DLD1 (cell line): ENCODE results near the gene USP5.

Experiments
- in situ Hi-C: cut with HindIII; loops from 2 replicates; pipeline ENCODE4 v1.10.0; 2017; ENCODE audit warnings: low sequenced_read_pairs

Gene USP5, protein sequence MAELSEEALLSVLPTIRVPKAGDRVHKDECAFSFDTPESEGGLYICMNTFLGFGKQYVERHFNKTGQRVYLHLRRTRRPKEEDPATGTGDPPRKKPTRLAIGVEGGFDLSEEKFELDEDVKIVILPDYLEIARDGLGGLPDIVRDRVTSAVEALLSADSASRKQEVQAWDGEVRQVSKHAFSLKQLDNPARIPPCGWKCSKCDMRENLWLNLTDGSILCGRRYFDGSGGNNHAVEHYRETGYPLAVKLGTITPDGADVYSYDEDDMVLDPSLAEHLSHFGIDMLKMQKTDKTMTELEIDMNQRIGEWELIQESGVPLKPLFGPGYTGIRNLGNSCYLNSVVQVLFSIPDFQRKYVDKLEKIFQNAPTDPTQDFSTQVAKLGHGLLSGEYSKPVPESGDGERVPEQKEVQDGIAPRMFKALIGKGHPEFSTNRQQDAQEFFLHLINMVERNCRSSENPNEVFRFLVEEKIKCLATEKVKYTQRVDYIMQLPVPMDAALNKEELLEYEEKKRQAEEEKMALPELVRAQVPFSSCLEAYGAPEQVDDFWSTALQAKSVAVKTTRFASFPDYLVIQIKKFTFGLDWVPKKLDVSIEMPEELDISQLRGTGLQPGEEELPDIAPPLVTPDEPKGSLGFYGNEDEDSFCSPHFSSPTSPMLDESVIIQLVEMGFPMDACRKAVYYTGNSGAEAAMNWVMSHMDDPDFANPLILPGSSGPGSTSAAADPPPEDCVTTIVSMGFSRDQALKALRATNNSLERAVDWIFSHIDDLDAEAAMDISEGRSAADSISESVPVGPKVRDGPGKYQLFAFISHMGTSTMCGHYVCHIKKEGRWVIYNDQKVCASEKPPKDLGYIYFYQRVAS

DNA sequence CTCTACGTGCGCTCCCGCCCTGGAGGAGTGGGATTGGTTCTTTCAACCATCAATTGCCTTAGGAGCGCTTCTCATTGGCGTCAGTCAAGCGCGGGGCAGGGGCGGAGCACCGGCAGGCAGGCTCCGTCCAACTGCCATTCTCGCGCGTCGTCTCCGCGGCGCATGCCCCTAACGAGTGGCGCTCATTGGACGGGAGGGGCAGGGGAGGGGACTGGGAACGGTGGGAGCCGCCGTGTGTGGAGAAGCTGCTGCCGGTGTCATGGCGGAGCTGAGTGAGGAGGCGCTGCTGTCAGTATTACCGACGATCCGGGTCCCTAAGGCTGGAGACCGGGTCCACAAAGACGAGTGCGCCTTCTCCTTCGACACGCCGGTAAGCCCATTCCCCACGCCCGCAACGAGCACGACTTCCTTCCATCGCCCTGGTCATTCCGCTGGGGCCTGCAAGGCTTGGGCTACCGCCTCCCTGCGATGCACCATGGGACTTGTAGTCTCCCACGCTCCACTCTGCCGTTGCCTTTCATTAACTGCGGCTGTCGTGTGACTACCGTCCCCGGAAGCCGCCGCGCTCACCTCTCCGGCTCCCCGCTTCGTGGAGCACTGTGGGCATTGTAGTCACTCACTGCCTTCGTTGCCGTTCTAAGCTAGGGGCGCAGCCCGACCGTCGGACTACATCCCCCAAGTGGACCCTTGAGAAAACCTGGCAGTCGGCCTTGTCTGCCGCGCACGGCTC is at the start of gene USP5:
USP5 (plus strand) TSS at position 230 of the 730 bp plus-strand sequence; CDS start at position 260, 30 bp downstream.
- in situ Hi-C loops = no loop called here

DNA sequence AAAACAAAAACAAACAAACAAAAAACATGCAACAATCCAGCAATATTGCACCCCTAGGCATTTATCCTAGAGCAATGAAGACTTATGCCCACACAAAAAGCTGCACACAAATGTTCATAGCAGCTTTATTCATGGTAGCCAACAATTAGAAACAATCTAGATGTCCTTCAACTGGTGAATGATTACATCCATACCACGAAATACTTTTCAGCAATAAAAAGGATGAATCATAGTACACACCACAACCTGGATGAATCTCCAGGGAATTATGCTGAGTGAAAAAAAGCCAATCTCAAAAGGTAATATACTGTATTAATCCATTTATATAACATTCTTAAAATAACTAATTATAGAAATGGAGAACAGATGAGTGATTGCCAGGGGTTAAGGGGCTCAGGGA is 44.8 kb upstream of the USP5 start:
- in situ Hi-C loops = no loop called here

DNA sequence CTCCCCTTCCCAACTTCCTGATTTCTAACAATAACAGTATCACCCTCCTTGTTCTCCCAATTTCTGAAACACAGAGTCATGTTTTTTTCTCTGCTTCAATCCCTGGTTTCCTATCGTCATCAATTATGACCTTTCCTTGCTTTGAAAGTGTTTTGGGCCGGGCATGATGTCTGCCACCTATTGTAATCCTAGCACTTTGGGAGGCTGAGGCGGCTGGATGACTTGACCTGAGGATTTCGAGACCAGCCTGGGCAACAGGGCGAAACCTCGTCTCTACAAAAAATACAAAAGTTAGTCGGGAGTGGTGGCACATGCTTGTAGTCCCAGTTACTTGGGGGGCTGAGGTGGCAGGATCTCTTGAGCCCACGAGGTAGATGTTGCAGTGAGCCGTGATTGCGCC is 42.9 kb upstream of the USP5 start:
- in situ Hi-C loops = no loop called here

DNA sequence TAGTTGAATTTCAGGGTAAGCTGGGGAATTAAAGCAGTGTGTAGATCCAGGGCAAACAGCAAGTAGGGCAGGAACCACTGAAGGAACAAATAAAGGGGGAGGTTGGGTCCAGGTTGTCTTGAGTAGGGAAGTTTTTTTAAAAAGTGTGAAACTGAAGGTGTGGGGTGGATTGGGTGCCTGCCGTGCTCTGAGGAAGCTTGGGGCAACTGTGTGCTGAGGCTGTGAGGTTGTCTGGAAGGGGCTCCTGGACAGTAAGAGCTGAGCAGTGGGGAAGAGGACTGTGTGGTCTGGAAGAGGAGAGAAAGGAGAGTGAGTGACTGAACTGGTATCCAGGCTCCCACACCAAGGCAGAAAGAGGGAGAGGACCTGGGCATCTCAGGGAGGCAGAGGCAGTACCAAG is 41.2 kb upstream of the USP5 start:
- in situ Hi-C loops = no loop called here

DNA sequence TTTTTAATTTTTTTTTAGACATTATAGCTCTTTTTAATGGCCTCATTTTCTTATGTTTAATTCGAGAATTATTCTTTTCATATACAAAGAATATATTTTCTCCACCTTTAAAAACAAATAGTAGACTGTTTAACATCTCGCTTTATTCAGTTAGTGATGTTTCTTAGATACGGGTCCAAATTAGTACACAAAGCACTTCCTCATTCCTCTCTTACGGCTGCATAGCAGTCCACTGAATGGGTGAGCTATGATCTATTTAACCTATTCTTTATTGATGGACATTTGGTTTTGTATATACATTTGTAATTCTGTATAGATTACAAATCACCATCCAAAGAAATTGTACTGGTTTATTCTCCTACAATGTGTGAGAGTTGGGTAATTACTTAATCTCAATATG is 38.6 kb upstream of the USP5 start:
- in situ Hi-C loops = no loop called here

DNA sequence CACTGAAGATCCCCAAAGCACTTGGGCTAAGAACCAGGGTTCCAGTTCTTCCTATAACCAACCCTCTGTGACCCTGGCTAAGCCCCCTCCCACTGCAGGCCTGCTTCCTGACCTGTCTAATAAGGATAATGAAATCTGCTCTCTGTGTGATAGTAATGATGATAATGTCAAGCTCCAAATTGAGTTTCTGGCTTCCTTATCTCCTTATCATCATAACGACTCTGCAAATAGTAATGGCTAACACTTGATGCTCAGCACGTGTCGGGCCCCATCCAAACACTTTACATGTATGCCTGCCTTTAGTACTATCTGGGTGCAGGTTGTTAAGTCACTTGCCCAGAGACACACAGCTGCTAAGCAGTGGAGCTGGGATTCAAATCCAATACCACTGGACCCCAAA is 35.4 kb upstream of the USP5 start:
- in situ Hi-C loops = no loop called here

DNA sequence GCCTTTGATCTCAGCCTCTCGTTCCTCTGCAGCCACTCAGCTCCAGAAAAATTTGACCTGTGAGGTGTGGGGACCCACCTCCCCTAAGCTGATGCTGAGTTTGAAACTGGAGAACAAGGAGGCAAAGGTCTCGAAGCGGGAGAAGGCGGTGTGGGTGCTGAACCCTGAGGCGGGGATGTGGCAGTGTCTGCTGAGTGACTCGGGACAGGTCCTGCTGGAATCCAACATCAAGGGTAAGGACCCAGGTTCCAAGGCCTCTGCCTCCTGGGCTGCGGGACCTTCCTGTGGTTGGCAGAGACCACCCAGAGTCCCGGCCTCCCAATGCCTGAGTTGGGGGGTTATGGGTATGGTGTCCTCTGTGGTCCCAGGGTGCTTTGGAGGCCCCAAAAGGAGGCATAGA is 34.9 kb upstream of the USP5 start:
- in situ Hi-C loops = no loop called here

DNA sequence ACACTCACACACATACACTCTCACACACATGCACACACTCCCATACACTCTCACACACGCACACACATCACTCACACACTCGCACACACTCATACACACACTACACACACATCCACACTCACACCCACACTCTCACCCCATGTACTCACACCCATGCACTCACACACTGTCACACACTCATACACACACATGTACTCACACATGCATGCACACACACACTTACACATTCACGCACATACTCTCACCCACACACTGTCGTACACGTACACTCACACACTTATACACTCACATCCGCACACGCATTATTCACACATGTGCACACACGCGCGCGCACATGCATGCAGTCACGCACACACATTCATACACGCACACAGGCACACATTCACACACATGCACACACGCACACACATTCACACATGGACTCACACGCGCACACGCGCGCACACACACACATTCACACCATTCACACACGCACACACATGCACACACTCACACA is 34.2 kb upstream of the USP5 start:
- in situ Hi-C loops = no loop called here

DNA sequence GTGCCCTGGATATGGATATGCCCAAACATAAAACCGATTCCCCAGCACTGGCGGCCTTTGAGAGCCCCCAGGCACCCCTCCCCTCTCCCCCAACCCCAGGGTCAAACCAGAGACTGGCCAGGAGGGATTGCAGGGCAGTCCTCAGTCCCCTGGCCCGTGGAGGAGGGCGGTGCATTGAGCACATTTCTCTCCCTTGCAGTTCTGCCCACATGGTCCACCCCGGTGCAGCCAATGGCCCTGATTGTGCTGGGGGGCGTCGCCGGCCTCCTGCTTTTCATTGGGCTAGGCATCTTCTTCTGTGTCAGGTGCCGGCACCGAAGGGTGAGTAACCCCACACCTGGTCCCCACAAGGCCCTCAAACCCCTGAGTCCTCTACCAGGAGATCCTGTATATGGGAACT is 33.7 kb upstream of the USP5 start:
- in situ Hi-C loops = no loop called here

DNA sequence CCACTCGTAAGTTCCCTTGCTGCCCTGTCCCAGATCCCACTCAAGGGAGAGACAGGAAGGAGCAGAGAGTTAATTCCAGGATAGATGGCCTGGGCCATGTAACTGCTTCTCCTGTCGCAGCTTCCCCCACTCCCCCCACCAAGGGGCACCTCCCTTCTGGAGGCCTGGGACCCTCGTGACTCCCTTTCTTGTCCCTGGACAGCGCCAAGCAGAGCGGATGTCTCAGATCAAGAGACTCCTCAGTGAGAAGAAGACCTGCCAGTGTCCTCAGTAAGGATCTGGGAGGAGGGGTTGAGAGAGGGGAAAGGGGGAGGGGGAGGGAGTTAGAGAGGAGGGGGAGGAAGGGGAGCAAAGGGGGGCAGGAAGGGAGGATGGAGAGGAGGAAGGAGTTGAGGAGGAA is 33.3 kb upstream of the USP5 start:
- in situ Hi-C loops = no loop called here

DNA sequence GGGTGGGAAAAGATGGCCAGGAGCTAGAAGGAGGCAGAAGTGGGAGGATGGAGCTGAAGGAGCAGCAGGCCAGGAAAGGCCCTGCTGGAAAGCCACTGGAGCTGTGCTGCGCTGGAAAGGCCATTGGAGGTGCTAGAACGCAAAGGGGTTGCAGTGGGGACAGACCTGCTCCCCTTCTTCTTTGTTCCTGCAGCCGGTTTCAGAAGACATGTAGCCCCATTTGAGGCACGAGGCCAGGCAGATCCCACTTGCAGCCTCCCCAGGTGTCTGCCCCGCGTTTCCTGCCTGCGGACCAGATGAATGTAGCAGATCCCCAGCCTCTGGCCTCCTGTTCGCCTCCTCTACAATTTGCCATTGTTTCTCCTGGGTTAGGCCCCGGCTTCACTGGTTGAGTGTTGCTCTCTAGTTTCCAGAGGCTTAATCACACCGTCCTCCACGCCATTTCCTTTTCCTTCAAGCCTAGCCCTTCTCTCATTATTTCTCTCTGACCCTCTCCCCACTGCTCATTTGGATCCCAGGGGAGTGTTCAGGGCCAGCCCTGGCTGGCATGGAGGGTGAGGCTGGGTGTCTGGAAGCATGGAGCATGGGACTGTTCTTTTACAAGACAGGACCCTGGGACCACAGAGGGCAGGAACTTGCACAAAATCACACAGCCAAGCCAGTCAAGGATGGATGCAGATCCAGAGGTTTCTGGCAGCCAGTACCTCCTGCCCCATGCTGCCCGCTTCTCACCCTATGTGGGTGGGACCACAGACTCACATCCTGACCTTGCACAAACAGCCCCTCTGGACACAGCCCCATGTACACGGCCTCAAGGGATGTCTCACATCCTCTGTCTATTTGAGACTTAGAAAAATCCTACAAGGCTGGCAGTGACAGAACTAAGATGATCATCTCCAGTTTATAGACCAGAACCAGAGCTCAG is 32.6 kb upstream of the USP5 start:
- in situ Hi-C loops = no loop called here

DNA sequence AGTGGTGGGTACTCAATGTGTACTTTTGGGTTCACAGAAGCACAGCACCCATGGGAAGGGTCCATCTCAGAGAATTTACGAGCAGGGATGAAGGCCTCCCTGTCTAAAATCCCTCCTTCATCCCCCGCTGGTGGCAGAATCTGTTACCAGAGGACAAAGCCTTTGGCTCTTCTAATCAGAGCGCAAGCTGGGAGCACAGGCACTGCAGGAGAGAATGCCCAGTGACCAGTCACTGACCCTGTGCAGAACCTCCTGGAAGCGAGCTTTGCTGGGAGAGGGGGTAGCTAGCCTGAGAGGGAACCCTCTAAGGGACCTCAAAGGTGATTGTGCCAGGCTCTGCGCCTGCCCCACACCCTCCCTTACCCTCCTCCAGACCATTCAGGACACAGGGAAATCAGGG is 31.8 kb upstream of the USP5 start:
- in situ Hi-C loops = no loop called here

DNA sequence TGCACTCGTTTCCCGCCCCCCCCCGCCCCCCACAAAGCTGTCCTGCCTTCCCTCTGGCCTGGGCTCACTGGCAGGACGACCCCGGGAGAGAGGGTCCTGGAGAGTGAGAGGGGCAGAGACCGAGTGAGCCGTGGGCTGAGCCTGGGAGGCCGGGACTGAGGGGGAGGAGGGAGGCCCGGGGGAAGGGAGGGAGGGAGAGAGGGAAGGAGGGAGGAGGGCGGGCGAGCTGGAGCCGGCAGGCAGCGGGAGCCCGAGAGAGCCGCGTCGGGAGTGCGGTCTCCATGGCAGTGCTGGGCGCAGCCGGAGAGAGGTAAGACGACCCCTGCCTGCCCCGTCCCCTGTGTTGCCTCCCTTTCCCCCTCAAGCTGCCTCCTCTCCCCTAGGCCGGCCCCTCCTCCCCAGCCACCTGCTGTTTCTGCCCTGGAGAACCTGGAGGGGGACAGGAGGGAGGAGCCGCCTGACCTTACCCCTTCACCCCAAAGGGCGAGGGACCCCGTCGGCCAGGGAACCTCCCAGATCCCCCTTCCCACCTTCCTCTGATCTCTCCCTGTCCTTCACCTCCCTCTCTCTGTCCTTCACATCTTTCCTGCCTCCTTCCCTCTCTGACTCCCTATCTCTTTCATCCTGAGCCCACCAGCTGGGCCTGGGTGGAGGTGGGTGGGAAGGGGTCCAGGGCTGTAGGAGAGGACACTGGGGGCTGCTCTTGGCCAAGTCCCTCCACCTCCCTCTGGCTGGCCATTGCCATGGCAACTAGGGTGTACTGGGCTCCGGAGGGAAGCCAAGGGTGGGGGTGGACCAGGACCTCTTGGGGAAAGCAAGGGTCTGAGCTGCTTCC is 30.1 kb upstream of the USP5 start, which contains the start of gene GPR162:
GPR162 (plus strand) TSS at position 231 of the 835 bp plus-strand sequence. CDS start 2,078 bp downstream, outside the sequence.
- in situ Hi-C loops = no loop called here

DNA sequence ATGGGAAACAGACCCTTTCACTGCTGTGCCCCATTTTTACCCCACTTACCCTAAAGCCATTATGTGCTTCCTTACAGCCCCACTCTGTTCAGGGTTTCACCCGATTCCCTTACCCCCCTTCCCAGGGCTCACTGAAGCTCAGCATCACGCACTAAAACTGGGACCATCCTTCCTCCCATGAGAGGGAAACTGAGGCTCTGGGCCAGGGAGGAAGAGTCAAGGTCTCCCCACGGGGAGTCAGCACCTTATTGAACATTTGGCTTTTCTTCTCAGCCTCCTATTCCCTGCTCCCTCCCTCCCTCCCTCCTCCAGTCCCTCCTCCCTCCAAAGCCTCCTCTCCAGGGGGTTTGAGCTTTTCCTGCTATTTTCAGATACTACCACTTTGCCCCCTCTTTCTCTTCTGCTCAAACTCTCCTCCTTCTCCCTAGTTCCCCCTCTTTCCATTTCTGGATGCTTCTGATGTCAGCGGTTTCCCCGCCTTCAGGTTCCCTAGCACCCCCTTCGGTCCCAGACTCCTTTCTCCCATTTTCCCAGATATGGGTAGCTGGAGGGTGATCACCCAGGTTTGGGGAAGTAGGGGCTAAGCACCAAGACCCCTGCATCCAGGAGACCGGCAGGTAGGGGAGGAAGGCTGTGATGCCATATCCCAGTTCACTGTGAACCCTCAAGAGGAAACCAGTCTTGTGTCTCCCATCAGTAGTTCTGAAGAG is 29.4 kb upstream of the USP5 start:
- in situ Hi-C loops = no loop called here

DNA sequence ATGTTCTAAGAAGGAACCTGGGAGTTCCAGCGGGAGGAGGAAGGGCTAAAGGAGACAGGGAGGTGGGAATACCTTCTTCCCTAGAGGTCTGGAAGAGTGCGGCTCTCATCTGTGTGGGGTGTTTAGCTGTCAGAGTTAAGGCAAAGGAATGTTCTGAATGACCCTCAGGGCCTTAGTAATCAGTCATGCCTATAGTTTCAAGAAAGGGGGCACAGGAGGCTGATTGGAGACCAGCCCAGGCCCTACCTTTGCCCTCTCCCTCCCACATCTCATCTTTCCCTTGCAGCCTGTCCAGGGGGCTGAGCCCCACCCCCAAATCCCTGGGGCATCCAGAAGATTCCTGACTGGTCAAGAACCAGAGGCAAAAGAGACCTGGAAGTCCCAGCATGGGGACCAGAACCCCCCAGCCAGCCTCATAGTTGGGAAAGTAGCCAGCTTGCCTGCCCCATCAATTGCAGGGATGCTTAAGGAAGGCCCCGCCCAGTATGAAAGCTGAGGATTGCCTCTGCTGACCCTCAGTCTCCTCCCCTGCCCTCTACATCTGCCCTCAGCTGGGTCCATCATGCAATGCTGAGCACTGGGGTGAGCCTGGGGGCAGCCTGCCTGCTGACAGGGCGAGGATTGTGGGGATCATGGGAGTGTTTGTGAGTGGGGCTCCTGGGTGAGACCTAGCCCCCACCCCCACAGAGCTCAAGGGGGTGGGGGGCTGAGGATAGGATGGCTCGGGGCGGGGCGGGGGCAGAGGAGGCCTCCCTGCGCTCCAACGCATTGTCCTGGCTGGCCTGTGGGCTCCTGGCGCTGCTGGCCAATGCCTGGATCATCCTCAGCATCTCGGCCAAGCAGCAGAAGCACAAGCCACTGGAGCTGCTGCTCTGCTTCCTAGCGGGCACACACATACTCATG is 28.5 kb upstream of the USP5 start:
- in situ Hi-C loops = no loop called here

DNA sequence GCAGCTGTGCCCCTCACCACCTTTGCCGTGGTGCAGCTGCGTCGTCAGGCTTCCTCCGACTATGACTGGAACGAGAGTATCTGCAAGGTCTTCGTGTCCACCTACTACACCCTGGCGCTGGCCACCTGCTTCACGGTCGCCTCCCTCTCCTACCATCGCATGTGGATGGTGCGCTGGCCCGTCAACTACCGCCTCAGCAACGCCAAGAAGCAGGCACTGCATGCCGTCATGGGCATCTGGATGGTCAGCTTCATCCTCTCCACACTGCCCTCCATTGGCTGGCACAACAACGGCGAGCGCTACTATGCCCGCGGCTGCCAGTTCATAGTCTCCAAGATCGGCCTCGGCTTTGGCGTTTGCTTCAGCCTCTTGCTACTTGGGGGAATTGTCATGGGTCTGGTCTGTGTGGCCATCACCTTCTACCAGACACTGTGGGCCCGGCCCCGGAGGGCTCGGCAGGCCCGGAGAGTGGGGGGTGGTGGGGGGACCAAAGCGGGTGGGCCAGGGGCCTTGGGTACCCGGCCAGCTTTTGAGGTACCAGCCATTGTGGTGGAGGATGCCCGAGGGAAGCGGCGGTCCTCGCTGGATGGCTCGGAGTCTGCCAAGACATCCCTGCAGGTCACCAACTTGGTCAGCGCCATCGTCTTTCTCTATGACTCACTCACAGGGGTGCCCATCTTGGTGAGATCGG is 27.7 kb upstream of the USP5 start:
- in situ Hi-C loops = no loop called here

DNA sequence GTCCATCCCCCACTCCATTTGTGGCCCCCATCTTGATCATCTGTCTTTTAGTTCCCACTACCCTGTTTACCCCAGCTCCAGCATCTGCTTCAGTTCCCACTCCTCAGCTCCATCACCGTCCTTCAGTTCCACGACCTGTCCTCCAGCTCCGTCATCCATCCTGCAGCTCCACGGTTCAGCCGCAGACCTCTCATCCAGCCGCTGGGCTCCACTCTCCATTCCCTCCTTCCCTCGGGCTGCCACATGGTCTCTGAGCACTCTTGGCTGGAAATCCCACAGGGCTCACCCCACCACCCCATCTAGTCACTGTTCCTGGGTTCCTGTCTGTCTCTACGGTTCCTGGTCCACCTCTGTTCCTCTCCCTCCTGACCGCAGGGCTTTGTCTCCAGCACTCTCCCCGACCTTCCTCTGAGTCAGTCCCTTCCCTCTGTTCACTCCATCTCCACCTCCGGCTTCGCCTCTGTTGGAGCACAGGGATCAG is 27.0 kb upstream of the USP5 start:
- in situ Hi-C loops = no loop called here
